ENCODE measurements around the gene HIF1A. TPM values are rescaled to one million over a fixed set of nuclear protein-coding genes. Genes with fewer than 3 reads are reported as not detected.

Gene HIF1A
- total RNA-seq, 4 donors from 2014 or later: 50.0 to 137 (median 83.0) TPM

DNA sequence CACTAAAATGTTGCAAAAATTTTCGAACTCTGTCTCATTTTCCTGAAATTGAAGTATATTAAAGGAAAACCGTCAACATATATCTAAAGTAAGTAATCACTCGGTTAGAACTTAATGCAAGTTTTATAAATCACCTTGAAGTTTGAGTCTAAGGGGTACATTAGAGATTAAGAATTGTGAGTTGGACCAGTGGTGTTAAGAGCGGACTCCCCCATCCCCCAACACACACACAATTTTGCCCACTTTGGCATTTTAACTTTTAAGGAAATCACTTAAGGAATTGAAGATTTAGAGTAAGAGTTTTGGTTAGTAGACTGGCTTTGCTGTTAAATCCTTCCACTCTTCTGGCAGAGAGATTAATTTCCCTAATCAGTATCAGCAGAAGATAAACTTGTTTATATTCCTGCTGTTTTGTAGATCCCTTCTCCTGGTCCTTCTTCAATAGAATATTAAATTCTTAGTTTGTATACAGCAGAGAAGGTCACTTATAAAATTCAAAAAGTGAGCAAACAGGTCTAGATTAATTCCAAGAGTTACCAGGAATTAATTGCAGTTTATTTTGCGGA, 1.5 kb downstream of the HIF1A start:
- no peak for DNase-seq
- H3K9me3 ChIP-seq: no peaks in the 10 kb centered on the region
- H3K27ac ChIP-seq: peak overlapping the region in 1 of 2 donors; percentile 96
- intact Hi-C loops (cut with DNase I; ENCODE audit: low total_unique reads): no loop called here
- H3K4me1 ChIP-seq: peaks cover 0 to 3% of the 10 kb centered on the region in 2 donors
- peak overlapping the region; percentile 78 to 97 for H3K4me3 ChIP-seq
- TF ChIP-seq POLR2A (IDR thresholded peaks at IDR 0.05) (no peak), CTCF (IDR thresholded peaks at IDR 0.05) (no peak)
- H3K36me3 ChIP-seq: no peaks in the 10 kb centered on the region
- H3K27me3 ChIP-seq: no peaks in the 10 kb centered on the region

DNA sequence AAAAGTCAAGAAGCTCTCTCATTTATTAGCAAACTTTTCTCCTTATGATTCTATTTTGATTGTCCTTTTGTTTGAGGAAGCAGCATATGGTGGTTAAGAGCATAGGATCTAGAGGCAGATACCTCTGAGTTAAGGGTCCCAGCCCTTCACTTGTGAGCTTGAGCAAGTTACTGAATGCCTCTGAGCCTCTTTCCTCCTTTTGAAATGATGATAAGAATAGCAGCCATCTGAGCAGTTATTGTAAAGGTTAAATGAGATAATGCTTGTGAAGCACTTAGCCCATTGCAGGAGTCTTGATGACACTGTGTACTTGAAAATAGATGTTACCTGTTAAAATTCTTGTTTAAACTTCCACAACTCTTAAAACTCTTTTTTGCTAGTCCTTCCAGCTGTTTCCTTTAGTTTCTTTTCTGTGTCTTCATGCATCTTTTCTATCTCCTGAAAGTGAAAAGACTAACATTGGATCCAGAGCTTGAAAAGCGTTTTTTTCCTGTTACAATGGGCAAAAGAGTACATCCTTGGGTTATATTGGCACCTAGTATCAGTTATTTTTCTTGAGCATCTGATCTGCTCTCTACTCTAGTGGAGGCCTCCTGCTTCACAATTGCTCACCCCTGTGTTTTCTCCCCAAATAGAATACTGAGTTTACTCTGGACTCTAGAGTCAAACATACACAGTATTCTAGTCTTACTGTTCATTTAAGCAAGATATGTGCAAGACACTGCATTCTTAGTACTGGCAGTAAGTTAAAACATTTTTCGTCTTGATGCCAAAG, 3.1 kb downstream of the HIF1A start:
- no peak for DNase-seq
- no peaks in the 10 kb centered on the region for H3K27me3 ChIP-seq
- intact Hi-C loops (cut with DNase I; ENCODE audit: low total_unique reads): no loop called here
- peaks cover 0 to 3% of the 10 kb centered on the region in 2 donors for H3K4me1 ChIP-seq
- no peaks in the 10 kb centered on the region for H3K36me3 ChIP-seq
- H3K4me3 ChIP-seq: no peak overlapping the region
- no peaks in the 10 kb centered on the region for H3K9me3 ChIP-seq
- no peak for TF ChIP-seq CTCF (IDR thresholded peaks at IDR 0.05)
- no peak for TF ChIP-seq POLR2A (IDR thresholded peaks at IDR 0.05)
- no peak overlapping the region for H3K27ac ChIP-seq

GRCh38 chr14:61699027-61699426, 3.7 kb downstream of the HIF1A start:
- Histone ChIP-seq H3K9me3 (no peaks in the 10 kb centered on the region), H3K27ac (no peak overlapping the region), H3K4me3 (no peak overlapping the region), H3K36me3 (no peaks in the 10 kb centered on the region), H3K27me3 (no peaks in the 10 kb centered on the region), H3K4me1 (peaks cover 0 to 3% of the 10 kb centered on the region in 2 donors)
- no peak for DNase-seq
- intact Hi-C loops (cut with DNase I; ENCODE audit: low total_unique reads): no loop called here
- TF ChIP-seq CTCF (IDR thresholded peaks at IDR 0.05) (no peak), POLR2A (IDR thresholded peaks at IDR 0.05) (no peak)

GRCh38 chr14:61700104-61700886, 5.0 kb downstream of the HIF1A start:
- Histone ChIP-seq H3K36me3 (no peaks in the 10 kb centered on the region), H3K4me1 (peaks cover 0 to 3% of the 10 kb centered on the region in 2 donors), H3K4me3 (no peak overlapping the region), H3K9me3 (no peaks in the 10 kb centered on the region), H3K27ac (no peak overlapping the region), H3K27me3 (no peaks in the 10 kb centered on the region)
- TF ChIP-seq POLR2A (IDR thresholded peaks at IDR 0.05) (no peak), CTCF (IDR thresholded peaks at IDR 0.05) (no peak)
- DNase-seq: no peak
- intact Hi-C loops (cut with DNase I; ENCODE audit: low total_unique reads): no loop called here

GRCh38 chr14:61701946-61702345, 6.6 kb downstream of the HIF1A start:
- intact Hi-C loops (cut with DNase I; ENCODE audit: low total_unique reads): no loop called here
- Histone ChIP-seq H3K36me3 (no peaks in the 10 kb centered on the region), H3K9me3 (no peaks in the 10 kb centered on the region), H3K27ac (no peak overlapping the region), H3K4me1 (peaks cover 0 to 3% of the 10 kb centered on the region in 2 donors), H3K4me3 (no peak overlapping the region), H3K27me3 (no peaks in the 10 kb centered on the region)
- no peak for DNase-seq
- TF ChIP-seq POLR2A (IDR thresholded peaks at IDR 0.05) (no peak), CTCF (IDR thresholded peaks at IDR 0.05) (no peak)

All from uterus (tissue), 4 donors.